PC-9 (cell line): Measurements from ENCODE around the gene OBP2A. TPM values are rescaled to one million over a fixed set of nuclear protein-coding genes. Genes with fewer than 3 reads are reported as not detected.

ENCODE experiments used
- BruUV-seq: library from RNA; stranded (reverse); fragments of 400-500 nt; replicated peaks from 2 replicates; lab custom pipeline; 2021; lab: Mats Ljungman, UMichigan
- CTCF ChIA-PET: fragments of 300-600 bp; sonication (Branson Sonifier 250); formaldehyde crosslinking; loops from one replicate; lab custom pipeline; 2022; ENCODE audit warnings: antibody characterized with exemption; lab: Charles Lee
- POLR2A ChIA-PET: fragments of 300-600 bp; sonication (Branson Sonifier 250); formaldehyde crosslinking; loops from one replicate; lab custom pipeline; 2022; ENCODE audit warnings: antibody characterized with exemption; ENCODE audit not compliant: unreplicated experiment; lab: Charles Lee
- DNase-seq, 2 experiments: peaks; one replicate each; pipeline versions ENCODE4 v3.0.0 to v3.0.0-alpha.2; 2015 to 2022; ENCODE audit warnings: mixed read lengths in 1 of 2
- H2AFZ ChIP-seq: fragments of 200-600 bp; sonication (generic); 2 replicates; pipeline ENCODE4 v1.8.1; 2017; ENCODE audit warnings: antibody characterized with exemption
- H3F3A ChIP-seq: fragments of 200-600 bp; sonication (generic); 2 replicates; pipeline ENCODE4 v1.8.1; 2017; ENCODE audit warnings: antibody characterized with exemption, mild to moderate bottlenecking, low read depth; ENCODE audit not compliant: insufficient read depth
- H3K27ac ChIP-seq: fragments of 200-600 bp; sonication (generic); 2 replicates; pipeline ENCODE4 v1.6.1; 2016; ENCODE audit warnings: mixed run types
- H3K27me3 ChIP-seq: fragments of 200-600 bp; sonication (generic); 2 replicates; pipeline ENCODE4 v1.6.1; 2016; ENCODE audit warnings: low read depth, mixed run types; ENCODE audit not compliant: insufficient read depth
- H3K36me3 ChIP-seq: fragments of 200-600 bp; sonication (generic); 2 replicates; pipeline ENCODE4 v1.6.1; 2016; ENCODE audit warnings: low read depth, mixed run types
- H3K4me1 ChIP-seq: fragments of 200-600 bp; sonication (generic); replicated peaks from 2 replicates; pipeline ENCODE4 v1.6.1; 2016; ENCODE audit warnings: mixed run types; ENCODE audit not compliant: insufficient read depth
- H3K4me2 ChIP-seq: fragments of 200-600 bp; sonication (generic); 2 replicates; pipeline ENCODE4 v1.6.1; 2017; ENCODE audit warnings: mixed run types
- H3K4me3 ChIP-seq: fragments of 200-600 bp; sonication (generic); 2 replicates; pipeline ENCODE4 v1.6.1; 2016; ENCODE audit warnings: mixed run types
- H3K79me2 ChIP-seq: fragments of 200-600 bp; sonication (generic); 2 replicates; pipeline ENCODE4 v1.6.1; 2017; ENCODE audit warnings: low read depth, mixed run types
- H3K9me2 ChIP-seq: fragments of 200-600 bp; sonication (generic); 2 replicates; pipeline ENCODE4 v1.8.1; 2017; ENCODE audit warnings: mild to moderate bottlenecking; ENCODE audit not compliant: insufficient read depth
- H3K9me3 ChIP-seq: fragments of 200-600 bp; sonication (generic); 2 replicates; pipeline ENCODE4 v1.8.1; 2016; ENCODE audit warnings: low read depth; ENCODE audit not compliant: insufficient read depth
- H4K20me1 ChIP-seq: fragments of 200-600 bp; sonication (generic); 2 replicates; pipeline ENCODE4 v1.8.1; 2017; ENCODE audit not compliant: insufficient read depth
- CTCF ChIP-seq: fragments of 200-600 bp; sonication (generic); conservative IDR thresholded peaks from 2 replicates; pipeline ENCODE4 v1.6.1; 2017; ENCODE audit warnings: mixed run types, antibody characterized with exemption, mild to moderate bottlenecking, moderate library complexity
- EZH2 ChIP-seq: fragments of 200-600 bp; sonication (generic); IDR thresholded peaks from 2 replicates; pipeline ENCODE4 v1.8.0; 2017; ENCODE audit warnings: antibody characterized with exemption, low read depth
- intact Hi-C: fragments of 100-400 bp; cut with micrococcal nuclease; formaldehyde crosslinking; loops from one replicate; pipeline ENCODE4 v1.10.0; 2022; ENCODE audit not compliant: unreplicated experiment
- total RNA-seq: library from RNA; stranded (reverse); gene quantifications from 2 replicates; pipeline ENCODE4 v1.2.3, GENCODE V29; 2021

Gene OBP2A
- total RNA-seq, 1 experiment from 2014 or later, result not detected

- Histone ChIP-seq H3K27ac (no peak overlapping the region), H3K9me2 (no peaks in the 10 kb centered on the region; the same call in 1 of the 2 replicates), H3K36me3 (no peaks in the 10 kb centered on the region), H3K79me2 (no peaks in the 10 kb centered on the region), H3F3A (no peaks in the 10 kb centered on the region), H3K4me3 (no peak overlapping the region), H3K4me1 (no peaks in the 10 kb centered on the region), H4K20me1 (no peaks in the 10 kb centered on the region), H3K27me3 (peaks cover 80% of the 10 kb centered on the region), H2AFZ (no peak overlapping the region), H3K4me2 (no peak overlapping the region), H3K9me3 (no peaks in the 10 kb centered on the region)
- intact Hi-C loops, result no loop called here
- DNase-seq, result no peak
- ChIA-PET POLR2A (no interaction called here), CTCF (no interaction called here)
- TF ChIP-seq CTCF (no peak), EZH2 (no peak)
- BruUV-seq, result no TSS peak
Measured at GRCh38 chr9:135572233-135572632, 26.3 kb downstream of the OBP2A start.

- Histone ChIP-seq H3K27me3 (peaks cover 76% of the 10 kb centered on the region), H3K9me3 (no peaks in the 10 kb centered on the region), H3K4me2 (no peak overlapping the region), H3K79me2 (no peaks in the 10 kb centered on the region), H4K20me1 (no peaks in the 10 kb centered on the region), H3K4me1 (no peaks in the 10 kb centered on the region), H2AFZ (no peak overlapping the region), H3F3A (no peaks in the 10 kb centered on the region), H3K36me3 (no peaks in the 10 kb centered on the region), H3K4me3 (no peak overlapping the region), H3K27ac (no peak overlapping the region), H3K9me2 (no peaks in the 10 kb centered on the region; the same call in 1 of the 2 replicates)
- DNase-seq, result no peak
- intact Hi-C loops, result no loop called here
- BruUV-seq, result no TSS peak
- no peak for TF ChIP-seq CTCF
- CTCF ChIA-PET, result no interaction called here
- POLR2A ChIA-PET, result no interaction called here
Measured at GRCh38 chr9:135573124-135573523, 27.2 kb downstream of the OBP2A start.

- H3K27ac ChIP-seq, result no peak overlapping the region
Measured at GRCh38 chr9:135574331-135574730, 28.4 kb downstream of the OBP2A start.

More at GRCh38 chr9:135574331-135574730, 28.4 kb downstream of the OBP2A start:
- no peaks in the 10 kb centered on the region for H3K79me2 ChIP-seq
- ChIA-PET POLR2A (no interaction called here), CTCF (no interaction called here)
- H3F3A ChIP-seq, result no peaks in the 10 kb centered on the region
- no peaks in the 10 kb centered on the region for H4K20me1 ChIP-seq
- no peak overlapping the region for H3K4me3 ChIP-seq
- H3K4me2 ChIP-seq, result no peak overlapping the region
- no peak for TF ChIP-seq EZH2
- TF ChIP-seq CTCF, result no peak
- no peaks in the 10 kb centered on the region for H3K36me3 ChIP-seq
- H3K4me1 ChIP-seq, result no peaks in the 10 kb centered on the region
- no peaks in the 10 kb centered on the region; the same call in 1 of the 2 replicates for H3K9me2 ChIP-seq
- H3K9me3 ChIP-seq, result no peaks in the 10 kb centered on the region
- intact Hi-C loops, result no loop called here
- no peak for DNase-seq
- no peak overlapping the region for H2AFZ ChIP-seq
- H3K27me3 ChIP-seq, result peaks cover 68% of the 10 kb centered on the region
- no TSS peak for BruUV-seq
